Right lobe of liver (tissue), 6 donors: ENCODE results near the gene FAM78B. TPM values are rescaled to one million over a fixed set of nuclear protein-coding genes. Genes with fewer than 3 reads are reported as not detected.
A peak's percentile ranks its signal among the peaks of the same experiment; 100 is the strongest.

ENCODE experiments used
- ATAC-seq, 4 donors: fragments of 200-7000 bp; cut with Tn5 transposase; one replicate each; pipeline ENCODE4 v1.9.1; 2020; ENCODE audit warnings: mild to moderate bottlenecking in 4 of 4, moderate library complexity in 4 of 4
- DNase-seq, 3 donors: peaks; one replicate each; pipeline ENCODE4 v3.0.0-alpha.2; 2020
- H3K27ac ChIP-seq, 3 donors: fragments of 200-600 bp; one replicate each; pipeline ENCODE4 v1.8.0; 2022
- H3K27me3 ChIP-seq, 2 donors: fragments of 200-600 bp; one replicate each; pipeline ENCODE4 v1.8.0; 2022
- H3K36me3 ChIP-seq, 4 donors: fragments of 200-600 bp; sonication (generic) in 1 of 4; one replicate each; pipeline versions ENCODE4 v1.5.1 to v1.8.0; 2017 to 2022; ENCODE audit warnings: control low read depth in 1 of 4
- H3K4me1 ChIP-seq, 4 donors: fragments of 200-600 bp; sonication (generic) in 1 of 4; one replicate each; pipeline versions ENCODE4 v1.5.1 to v1.8.0; 2017 to 2022; ENCODE audit warnings: control low read depth in 1 of 4
- H3K4me3 ChIP-seq, 3 donors: fragments of 200-600 bp; one replicate each; pipeline ENCODE4 v1.8.0; 2022
- H3K9me3 ChIP-seq, 4 donors: fragments of 200-600 bp; sonication (generic) in 1 of 4; one replicate each; pipeline versions ENCODE4 v1.5.1 to v1.8.0; 2017 to 2022; ENCODE audit warnings: control low read depth in 1 of 4
- POLR2A ChIP-seq: fragments of 450-650 bp; IDR thresholded peaks from one replicate; pipeline ENCODE4 v1.6.1; 2017; ENCODE audit warnings: antibody characterized with exemption, mild to moderate bottlenecking
- WGBS: methylation state at CpG from one replicate; pipeline ENCODE4 v1.1.6; 2018; ENCODE audit warnings: low coverage, low lambda C conversion rate; ENCODE audit not compliant: insufficient coverage; ENCODE audit errors: missing lambda C conversion rate; 5-methylcytosine and 5-hydroxymethylcytosine counted together
- intact Hi-C, 2 donors: fragments of 100-400 bp; cut with DNase I; formaldehyde crosslinking; loops; one replicate each; pipeline versions ENCODE4 v1.11.2 to v1.14.1; 2022
- total RNA-seq, 6 experiments: library from RNA; depleted of rRNA in 2 of 6; stranded (reverse); fragments of >200 nt in 2 of 6; fragmentation: NEBNext Ultra II Directional in 3 of 6; extraction: Animal tissue kit (Norgen Biotek cat#: 25700) in 3 of 6; gene quantifications; one replicate each; pipeline versions ENCODE4 v1.1.0 to v1.2.4, GENCODE V29; 2016 to 2023
- TF ChIP-seq, protein P1 (sequence below), 4 donors: fragments of 200-600 bp in 3 of 4; fragments of 450-650 bp in 1 of 4; IDR thresholded peaks; one replicate each; pipeline versions ENCODE4 v1.5.1 to v1.8.0; 2016 to 2022; ENCODE audit warnings: antibody characterized with exemption in 4 of 4, mild to moderate bottlenecking in 2 of 4
- donor health status: DM: no; HTN: yes; CAD: no.
- donor health status: DM: no; HTN: no; CAD: no.
- donor health status: DM: no; HTN: no; CAD: no.
- donor health status: DM: no; HTN: yes; CAD: no.
- donor health status: DM: no; HTN: yes; CAD: no.

Gene FAM78B
- total RNA-seq, 6 experiments from 2014 or later = 0.58 to 1.4 (median 1.1) TPM

DNA sequence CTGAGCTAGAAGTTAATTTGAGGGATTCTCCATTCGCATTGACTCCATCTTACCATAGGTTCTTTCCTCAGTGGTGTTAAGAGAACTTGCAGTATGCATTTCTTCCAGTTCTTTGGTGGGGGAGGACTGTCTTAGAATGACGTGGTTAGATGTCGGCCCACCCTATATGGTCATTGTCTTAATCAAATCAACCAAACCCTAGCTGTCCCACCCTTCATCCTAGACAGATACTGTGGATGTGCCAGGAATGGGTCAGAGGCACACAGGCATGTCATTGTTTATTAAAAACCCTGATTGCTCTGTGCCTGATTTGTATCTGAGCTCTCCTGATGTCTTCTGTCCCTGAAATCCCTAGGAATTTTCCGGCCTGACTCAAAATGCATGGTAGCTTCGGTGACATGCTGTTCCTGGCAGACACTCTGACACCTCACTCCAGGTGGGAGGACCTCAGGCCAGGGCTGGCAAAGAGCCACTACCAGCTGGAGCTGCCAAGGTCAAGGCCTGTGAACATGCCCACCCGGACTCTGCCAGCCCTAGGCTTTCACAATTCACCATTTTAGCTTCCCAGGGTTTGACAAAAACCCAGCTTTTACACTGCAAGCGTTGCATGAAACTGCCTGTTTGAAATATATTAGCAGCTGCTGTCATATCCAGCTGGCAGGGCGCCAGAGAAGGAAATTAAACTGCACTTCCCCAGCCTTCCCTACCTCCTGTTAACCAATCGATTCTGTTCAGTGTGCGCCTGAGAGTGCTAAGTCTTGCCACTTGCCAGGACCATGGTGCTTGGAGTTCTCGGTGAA is 134.0 kb downstream of the FAM78B start:
- peak; percentile 91 to 99 (median 97) for ATAC-seq
- intact Hi-C loops = no loop called here
- H3K4me1 ChIP-seq = peaks cover 0 to 13% (median 2%) of the 10 kb centered on the region in 4 donors
- peak; percentile 81 to 92 (median 87) for DNase-seq
- no peaks in the 10 kb centered on the region for H3K9me3 ChIP-seq
- 29% methylated on average over 10 of the region's 11 CpGs for WGBS
- H3K36me3 ChIP-seq = no peaks in the 10 kb centered on the region
- no peaks in the 10 kb centered on the region for H3K27me3 ChIP-seq
- no peak overlapping the region for H3K4me3 ChIP-seq
- H3K27ac ChIP-seq = no peak overlapping the region
- TF ChIP-seq POLR2A = no peak
- TF ChIP-seq, protein P1, sequence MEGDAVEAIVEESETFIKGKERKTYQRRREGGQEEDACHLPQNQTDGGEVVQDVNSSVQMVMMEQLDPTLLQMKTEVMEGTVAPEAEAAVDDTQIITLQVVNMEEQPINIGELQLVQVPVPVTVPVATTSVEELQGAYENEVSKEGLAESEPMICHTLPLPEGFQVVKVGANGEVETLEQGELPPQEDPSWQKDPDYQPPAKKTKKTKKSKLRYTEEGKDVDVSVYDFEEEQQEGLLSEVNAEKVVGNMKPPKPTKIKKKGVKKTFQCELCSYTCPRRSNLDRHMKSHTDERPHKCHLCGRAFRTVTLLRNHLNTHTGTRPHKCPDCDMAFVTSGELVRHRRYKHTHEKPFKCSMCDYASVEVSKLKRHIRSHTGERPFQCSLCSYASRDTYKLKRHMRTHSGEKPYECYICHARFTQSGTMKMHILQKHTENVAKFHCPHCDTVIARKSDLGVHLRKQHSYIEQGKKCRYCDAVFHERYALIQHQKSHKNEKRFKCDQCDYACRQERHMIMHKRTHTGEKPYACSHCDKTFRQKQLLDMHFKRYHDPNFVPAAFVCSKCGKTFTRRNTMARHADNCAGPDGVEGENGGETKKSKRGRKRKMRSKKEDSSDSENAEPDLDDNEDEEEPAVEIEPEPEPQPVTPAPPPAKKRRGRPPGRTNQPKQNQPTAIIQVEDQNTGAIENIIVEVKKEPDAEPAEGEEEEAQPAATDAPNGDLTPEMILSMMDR (IDR thresholded peaks at IDR 0.05) = no peak

DNA sequence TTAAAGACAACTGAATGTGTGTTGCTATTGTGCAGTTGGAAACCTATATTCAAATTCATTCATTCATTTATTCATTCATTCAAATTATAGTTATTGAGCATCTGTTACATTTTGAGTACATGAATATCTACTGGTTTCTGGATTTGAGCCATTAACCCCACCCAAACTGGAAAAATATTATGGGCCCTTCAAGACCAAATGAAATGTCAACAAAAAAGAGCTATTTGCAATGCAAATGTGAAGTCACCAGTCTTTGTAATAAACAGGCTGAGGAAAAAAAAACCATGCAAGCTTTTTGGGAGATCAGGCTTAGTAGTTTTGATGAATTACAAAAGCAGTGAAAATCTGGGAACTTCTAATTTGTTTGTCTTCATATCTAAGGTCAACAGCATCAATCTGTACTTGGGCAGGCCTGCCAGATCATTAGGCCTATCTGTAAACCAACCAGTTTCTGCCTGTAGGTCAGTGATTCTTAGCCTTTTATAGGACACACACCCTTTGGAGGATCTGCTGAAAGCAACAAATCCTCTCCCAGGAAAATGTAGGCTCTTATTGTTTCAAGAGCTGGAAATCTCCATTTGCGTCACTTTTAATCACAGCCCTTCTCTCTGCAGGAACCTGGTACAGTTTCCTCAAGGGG is 134.7 kb downstream of the FAM78B start:
- Histone ChIP-seq H3K36me3 (no peaks in the 10 kb centered on the region), H3K4me3 (no peak overlapping the region), H3K9me3 (no peaks in the 10 kb centered on the region), H3K27me3 (no peaks in the 10 kb centered on the region), H3K27ac (no peak overlapping the region), H3K4me1 (peaks cover 0 to 13% (median 2%) of the 10 kb centered on the region in 4 donors)
- DNase-seq = no peak
- intact Hi-C loops = no loop called here
- TF ChIP-seq, protein P1 (IDR thresholded peaks at IDR 0.05) = no peak
- no peak for TF ChIP-seq POLR2A
- 78% methylated on average over 1 of the region's 1 CpG for WGBS
- no peak for ATAC-seq

DNA sequence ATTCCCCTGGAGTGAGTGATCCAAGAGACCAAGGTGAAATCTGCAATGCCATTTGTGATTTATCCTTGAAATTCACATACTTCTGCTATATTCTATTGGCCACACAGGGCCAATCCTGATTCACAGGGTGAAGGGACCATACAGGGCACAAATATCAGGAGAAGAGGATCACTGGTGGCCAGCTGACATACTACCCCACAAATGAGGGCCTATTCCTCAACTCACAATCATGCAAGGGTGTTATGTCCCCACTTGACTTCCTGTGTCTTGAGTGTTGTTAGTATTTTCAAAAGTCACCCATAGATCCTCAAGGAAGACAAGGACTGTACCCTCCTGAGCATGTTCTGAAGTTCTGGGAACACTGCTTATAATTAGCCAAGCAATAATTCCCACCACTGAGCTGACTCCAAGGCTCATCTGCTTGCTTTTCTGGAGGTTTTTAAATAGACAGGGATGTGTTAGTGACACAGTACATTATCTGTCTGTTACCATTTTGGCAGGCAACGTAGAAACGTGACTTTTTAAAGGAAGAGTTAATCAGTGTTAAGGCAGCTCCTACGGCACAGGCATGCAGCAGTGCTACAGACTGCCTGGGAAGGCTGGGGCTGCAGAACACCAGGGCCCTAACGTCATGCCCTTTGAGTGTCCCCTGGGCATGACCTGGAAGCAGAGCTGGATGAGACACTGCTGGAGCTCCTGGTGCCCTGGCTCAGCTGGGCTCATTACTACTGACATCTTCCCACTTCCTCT is 137.4 kb downstream of the FAM78B start:
- H3K27ac ChIP-seq = no peak overlapping the region
- intact Hi-C loops = no loop called here
- ATAC-seq = no peak
- no peak for TF ChIP-seq POLR2A
- TF ChIP-seq, protein P1 (IDR thresholded peaks at IDR 0.05) = no peak
- H3K4me3 ChIP-seq = no peak overlapping the region
- no peak for DNase-seq
- H3K36me3 ChIP-seq = no peaks in the 10 kb centered on the region
- no peaks in the 10 kb centered on the region for H3K9me3 ChIP-seq
- peaks cover 0 to 18% (median 2%) of the 10 kb centered on the region in 4 donors for H3K4me1 ChIP-seq
- H3K27me3 ChIP-seq = no peaks in the 10 kb centered on the region
- 40% methylated on average over 1 of the region's 4 CpGs for WGBS

DNA sequence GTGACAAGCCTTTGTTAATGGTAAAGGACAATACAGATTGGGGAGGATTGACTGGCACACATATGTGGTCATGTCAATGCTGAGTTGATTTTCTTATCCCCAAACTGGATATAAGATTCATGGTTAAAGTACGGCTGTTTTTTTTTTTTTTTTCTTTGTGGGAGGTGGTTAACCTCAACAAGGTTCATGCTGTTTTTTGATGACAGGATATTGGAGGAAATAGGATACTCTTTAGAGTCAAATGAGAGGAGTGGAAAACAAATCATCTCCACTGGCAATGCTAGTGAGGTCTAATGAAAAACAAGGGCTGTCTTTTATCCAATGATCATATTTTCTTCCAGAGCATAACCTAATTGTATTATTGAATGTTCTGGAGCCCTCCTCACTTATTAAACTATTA is 140.2 kb downstream of the FAM78B start:
- Histone ChIP-seq H3K27me3 (no peaks in the 10 kb centered on the region), H3K9me3 (no peaks in the 10 kb centered on the region), H3K27ac (no peak overlapping the region), H3K4me1 (peaks cover 0 to 6% (median 0%) of the 10 kb centered on the region in 4 donors), H3K36me3 (no peaks in the 10 kb centered on the region), H3K4me3 (no peak overlapping the region)
- DNase-seq (no peak), ATAC-seq (no peak)
- no peak for TF ChIP-seq POLR2A
- TF ChIP-seq, protein P1 (IDR thresholded peaks at IDR 0.05) = no peak
- WGBS = 58% methylated on average over 1 of the region's 1 CpG
- intact Hi-C loops = no loop called here
